ENCODE data around the gene OLA1. TPM values are rescaled to one million over a fixed set of nuclear protein-coding genes. Genes with fewer than 3 reads are reported as not detected.

OLA1 gene
- total RNA-seq = 118 and 126 TPM in 2 replicates
- long read RNA-seq, full-length matches to known transcripts = 757 of 822 reads
- long read RNA-seq, partial matches to known transcripts = 24 of 822 reads
- long read RNA-seq, other reads (novel, unspliced or antisense) = 41 of 822 reads

DNA sequence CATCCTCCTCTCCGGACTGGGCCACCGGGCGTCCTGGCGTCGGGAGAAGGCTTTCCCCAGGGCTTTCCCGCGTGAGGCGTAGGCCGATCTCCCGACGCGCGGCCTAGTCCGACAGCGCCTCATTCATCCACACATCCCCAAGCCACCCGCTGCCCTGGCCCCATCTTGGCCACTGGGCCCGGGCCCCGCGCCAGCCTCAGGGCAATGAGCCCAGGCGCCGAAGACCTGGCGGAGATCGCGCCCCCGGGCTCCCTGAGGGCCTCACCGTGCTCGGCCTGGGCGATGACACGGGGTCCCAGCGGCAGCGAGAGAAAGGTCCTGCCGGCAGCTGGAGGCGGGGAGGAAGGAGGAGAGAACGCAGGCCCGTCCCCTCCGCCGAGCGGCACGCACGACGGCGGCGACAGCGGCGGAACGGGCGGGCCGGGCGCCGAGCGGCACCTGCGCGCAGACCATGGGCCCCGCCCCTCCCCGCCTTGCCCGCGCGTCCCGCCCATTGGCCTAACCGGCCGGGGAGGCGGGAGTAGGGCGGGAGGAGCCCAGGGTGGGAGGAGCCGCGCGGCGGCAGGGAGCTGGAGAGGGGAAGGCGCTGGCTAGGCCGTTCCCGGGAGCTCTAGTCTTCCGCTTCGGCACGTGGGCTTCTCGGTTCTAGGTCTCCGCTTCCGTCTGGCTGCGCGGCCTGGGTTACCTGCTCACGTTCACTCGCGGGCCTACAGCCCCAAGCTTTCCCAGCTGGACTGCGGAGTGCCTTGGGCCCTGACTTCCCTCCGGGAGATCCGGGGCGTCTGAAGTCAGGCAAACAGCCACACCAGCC lies at the start of gene OLA1:
Gene OLA1 (minus strand): TSS at position 346 of the 811 bp plus-strand sequence. CDS start 1,717 bp downstream, outside the sequence.
- Mint-ChIP-seq H3K4me3 (ENCODE audit: low read depth) (peak within 1 kb of the TSS; percentile 86), H3K4me1 (ENCODE audit: low read depth) (peaks cover 17% of the 10 kb centered on the region), H3K27me3 (no peaks in the 10 kb centered on the region), H3K27ac (peak within 1 kb of the TSS; percentile 95), H3K36me3 (ENCODE audit: insufficient read depth) (peaks cover 13% of the 10 kb centered on the region), H3K9me3 (ENCODE audit: low read depth) (peaks cover 3% of the 10 kb centered on the region)
- TF ChIP-seq, protein P1, sequence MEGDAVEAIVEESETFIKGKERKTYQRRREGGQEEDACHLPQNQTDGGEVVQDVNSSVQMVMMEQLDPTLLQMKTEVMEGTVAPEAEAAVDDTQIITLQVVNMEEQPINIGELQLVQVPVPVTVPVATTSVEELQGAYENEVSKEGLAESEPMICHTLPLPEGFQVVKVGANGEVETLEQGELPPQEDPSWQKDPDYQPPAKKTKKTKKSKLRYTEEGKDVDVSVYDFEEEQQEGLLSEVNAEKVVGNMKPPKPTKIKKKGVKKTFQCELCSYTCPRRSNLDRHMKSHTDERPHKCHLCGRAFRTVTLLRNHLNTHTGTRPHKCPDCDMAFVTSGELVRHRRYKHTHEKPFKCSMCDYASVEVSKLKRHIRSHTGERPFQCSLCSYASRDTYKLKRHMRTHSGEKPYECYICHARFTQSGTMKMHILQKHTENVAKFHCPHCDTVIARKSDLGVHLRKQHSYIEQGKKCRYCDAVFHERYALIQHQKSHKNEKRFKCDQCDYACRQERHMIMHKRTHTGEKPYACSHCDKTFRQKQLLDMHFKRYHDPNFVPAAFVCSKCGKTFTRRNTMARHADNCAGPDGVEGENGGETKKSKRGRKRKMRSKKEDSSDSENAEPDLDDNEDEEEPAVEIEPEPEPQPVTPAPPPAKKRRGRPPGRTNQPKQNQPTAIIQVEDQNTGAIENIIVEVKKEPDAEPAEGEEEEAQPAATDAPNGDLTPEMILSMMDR (IDR thresholded peaks at IDR 0.05; ENCODE audit: unreplicated experiment) = no peak
- DNase-seq (ENCODE audit: low spot score, unreplicated experiment) = peak; percentile 94

DNA sequence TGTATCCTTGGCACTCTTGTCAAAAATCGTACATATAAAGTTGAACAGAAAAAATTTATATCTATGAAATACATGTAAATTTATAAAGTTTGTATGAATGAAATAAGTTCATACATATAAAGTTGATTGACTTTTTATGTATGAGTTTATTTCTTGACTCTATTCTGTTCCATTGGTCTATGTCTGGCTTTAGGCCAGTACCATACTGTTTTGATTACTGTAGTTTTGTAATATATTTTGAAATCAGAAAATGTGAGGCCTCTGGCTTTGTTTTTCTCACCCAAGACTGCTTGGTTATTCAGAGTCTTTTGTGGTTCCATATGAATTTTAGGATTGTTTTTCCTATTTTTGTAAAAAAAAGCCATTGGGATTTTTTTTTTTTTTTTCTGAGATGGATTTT lies 44.6 kb upstream of the OLA1 start:
- no peak for DNase-seq (ENCODE audit: low spot score, unreplicated experiment)
- H3K4me1 Mint-ChIP-seq (ENCODE audit: low read depth) = no peaks in the 10 kb centered on the region
- H3K27ac Mint-ChIP-seq = no peak overlapping the region
- peaks cover 3% of the 10 kb centered on the region for H3K27me3 Mint-ChIP-seq
- H3K36me3 Mint-ChIP-seq (ENCODE audit: insufficient read depth) = no peaks in the 10 kb centered on the region
- TF ChIP-seq, protein P1 (IDR thresholded peaks at IDR 0.05; ENCODE audit: unreplicated experiment) = no peak
- H3K4me3 Mint-ChIP-seq (ENCODE audit: low read depth) = no peak overlapping the region
- H3K9me3 Mint-ChIP-seq (ENCODE audit: low read depth) = peaks cover 4% of the 10 kb centered on the region

DNA sequence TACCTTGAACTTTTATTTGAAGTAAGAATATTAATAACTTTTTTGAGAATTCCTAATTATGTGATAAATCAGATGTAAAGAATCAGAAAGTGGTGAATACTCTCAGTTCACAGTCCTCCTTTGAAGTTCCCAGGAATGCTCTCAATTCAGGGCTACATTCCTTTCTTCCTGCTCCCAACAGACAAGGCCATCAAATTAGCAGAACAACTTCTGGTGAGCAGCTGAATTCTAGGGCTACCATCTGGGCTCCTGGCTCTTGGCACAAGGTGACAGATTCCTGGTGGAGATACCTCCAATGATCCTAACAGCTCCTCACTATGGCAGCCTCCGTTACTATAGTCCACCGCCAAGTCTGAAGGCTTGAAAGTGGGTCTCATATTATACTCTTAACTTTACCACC lies 37.8 kb upstream of the OLA1 start:
- Mint-ChIP-seq H3K36me3 (ENCODE audit: insufficient read depth) (no peaks in the 10 kb centered on the region), H3K9me3 (ENCODE audit: low read depth) (no peaks in the 10 kb centered on the region), H3K4me1 (ENCODE audit: low read depth) (no peaks in the 10 kb centered on the region), H3K27me3 (peaks cover 3% of the 10 kb centered on the region), H3K27ac (no peak overlapping the region), H3K4me3 (ENCODE audit: low read depth) (no peak overlapping the region)
- TF ChIP-seq, protein P1 (IDR thresholded peaks at IDR 0.05; ENCODE audit: unreplicated experiment) = no peak
- no peak for DNase-seq (ENCODE audit: low spot score, unreplicated experiment)

DNA sequence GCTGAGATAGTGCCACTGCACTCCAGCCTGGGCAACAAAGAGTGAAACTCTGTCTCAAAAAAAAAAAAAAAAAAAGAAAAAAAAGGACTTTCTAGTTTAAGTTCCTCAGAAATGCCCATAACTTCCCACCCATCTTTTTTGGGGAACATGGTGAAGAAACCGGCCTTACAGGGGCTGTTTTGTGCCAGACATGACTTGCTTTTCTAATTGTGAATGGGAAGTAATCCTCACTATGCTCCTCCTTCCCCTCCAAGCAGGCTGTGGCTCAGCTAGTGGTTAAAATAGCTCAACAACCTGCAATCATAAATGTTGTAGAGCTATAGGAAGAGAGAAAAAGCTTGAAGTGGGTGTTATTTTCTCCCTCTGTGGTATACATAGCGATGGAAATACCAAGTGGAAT lies 34.1 kb upstream of the OLA1 start:
- no peaks in the 10 kb centered on the region for H3K27me3 Mint-ChIP-seq
- no peaks in the 10 kb centered on the region for H3K4me1 Mint-ChIP-seq (ENCODE audit: low read depth)
- H3K27ac Mint-ChIP-seq = no peak overlapping the region
- TF ChIP-seq, protein P1 (IDR thresholded peaks at IDR 0.05; ENCODE audit: unreplicated experiment) = no peak
- DNase-seq (ENCODE audit: low spot score, unreplicated experiment) = no peak
- H3K36me3 Mint-ChIP-seq (ENCODE audit: insufficient read depth) = no peaks in the 10 kb centered on the region
- H3K4me3 Mint-ChIP-seq (ENCODE audit: low read depth) = no peak overlapping the region
- H3K9me3 Mint-ChIP-seq (ENCODE audit: low read depth) = no peaks in the 10 kb centered on the region

DNA sequence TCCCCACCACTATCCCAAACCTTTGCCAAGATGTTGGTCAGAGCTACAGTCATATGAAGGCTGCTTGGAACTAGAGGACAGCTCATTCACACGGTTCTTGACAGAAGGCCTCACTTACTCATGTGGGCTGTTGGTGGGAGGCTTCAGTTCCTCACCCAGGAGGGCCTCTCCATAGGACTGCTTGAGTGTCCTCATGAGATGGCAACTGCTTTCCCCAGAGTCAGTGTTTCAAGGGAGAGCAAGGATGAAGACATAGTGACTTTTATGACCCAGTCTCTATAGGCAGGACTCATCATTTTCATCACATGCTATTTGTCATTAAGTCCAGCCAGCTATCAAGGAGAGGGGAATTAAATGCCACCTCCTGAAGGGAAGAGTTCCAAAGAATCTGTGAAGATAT lies 33.4 kb upstream of the OLA1 start:
- TF ChIP-seq, protein P1 (IDR thresholded peaks at IDR 0.05; ENCODE audit: unreplicated experiment) = no peak
- no peak overlapping the region for H3K4me3 Mint-ChIP-seq (ENCODE audit: low read depth)
- H3K27ac Mint-ChIP-seq = no peak overlapping the region
- H3K9me3 Mint-ChIP-seq (ENCODE audit: low read depth) = no peaks in the 10 kb centered on the region
- H3K27me3 Mint-ChIP-seq = no peaks in the 10 kb centered on the region
- H3K36me3 Mint-ChIP-seq (ENCODE audit: insufficient read depth) = no peaks in the 10 kb centered on the region
- no peak for DNase-seq (ENCODE audit: low spot score, unreplicated experiment)
- no peaks in the 10 kb centered on the region for H3K4me1 Mint-ChIP-seq (ENCODE audit: low read depth)
